ENCODE data around the gene CELA2A. TPM values are rescaled to one million over a fixed set of nuclear protein-coding genes. Genes with fewer than 3 reads are reported as not detected.
"Not testable (repeated sequence)": the region's sequence is repeated elsewhere in the genome, so short reads cannot be mapped to it uniquely, and the experiment has no call there.

CELA2A gene
- total RNA-seq, 1 donor from 2014 or later, result not detected

DNA sequence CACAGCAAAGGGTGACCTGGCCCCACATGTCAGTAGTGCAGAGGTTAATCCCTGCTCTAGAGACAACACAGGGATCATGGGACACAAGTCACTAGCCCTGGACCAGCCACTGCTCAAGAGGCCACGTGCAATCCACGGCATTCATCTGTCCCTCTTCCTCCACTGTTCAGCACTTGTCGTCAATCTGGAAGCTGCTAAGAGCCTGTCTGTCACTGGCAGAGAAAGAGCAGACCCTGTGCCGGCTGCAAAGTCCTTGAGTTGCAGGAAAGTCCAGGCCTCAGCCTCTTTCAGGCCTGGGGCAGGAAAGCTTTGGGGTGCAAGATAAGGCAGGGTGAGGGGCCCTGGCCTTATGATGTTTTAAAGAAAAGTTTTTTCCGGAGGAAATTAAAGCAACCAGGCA lies 36.1 kb downstream of the CELA2A start:
- no peak for DNase-seq (ENCODE audit: low read depth)

DNA sequence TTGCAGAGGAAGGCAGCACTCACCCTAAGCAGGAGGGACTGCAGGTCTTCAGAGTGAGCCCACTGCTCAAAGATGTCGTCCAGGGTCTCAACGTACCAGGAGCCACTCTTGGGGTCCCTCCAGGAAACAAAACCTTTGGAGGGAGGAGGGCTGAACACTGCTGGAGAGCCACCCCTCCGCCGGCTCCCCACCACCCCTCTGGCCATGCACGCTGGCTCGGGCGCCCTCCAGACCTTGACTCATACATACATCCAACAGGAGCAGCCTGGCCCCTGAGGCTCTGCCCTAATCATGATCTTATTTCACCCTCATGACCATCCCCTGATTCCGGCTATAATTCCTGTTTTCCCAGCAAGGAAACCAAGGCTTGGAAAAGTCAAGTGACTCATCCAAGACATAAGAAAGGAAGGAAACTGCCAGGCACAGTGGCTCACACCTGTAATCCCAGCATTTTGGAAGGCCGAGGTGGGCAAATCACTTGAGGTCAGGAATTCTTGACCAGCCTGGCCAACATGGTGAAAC lies 37.4 kb downstream of the CELA2A start:
- DNase-seq (ENCODE audit: low read depth), result no peak

DNA sequence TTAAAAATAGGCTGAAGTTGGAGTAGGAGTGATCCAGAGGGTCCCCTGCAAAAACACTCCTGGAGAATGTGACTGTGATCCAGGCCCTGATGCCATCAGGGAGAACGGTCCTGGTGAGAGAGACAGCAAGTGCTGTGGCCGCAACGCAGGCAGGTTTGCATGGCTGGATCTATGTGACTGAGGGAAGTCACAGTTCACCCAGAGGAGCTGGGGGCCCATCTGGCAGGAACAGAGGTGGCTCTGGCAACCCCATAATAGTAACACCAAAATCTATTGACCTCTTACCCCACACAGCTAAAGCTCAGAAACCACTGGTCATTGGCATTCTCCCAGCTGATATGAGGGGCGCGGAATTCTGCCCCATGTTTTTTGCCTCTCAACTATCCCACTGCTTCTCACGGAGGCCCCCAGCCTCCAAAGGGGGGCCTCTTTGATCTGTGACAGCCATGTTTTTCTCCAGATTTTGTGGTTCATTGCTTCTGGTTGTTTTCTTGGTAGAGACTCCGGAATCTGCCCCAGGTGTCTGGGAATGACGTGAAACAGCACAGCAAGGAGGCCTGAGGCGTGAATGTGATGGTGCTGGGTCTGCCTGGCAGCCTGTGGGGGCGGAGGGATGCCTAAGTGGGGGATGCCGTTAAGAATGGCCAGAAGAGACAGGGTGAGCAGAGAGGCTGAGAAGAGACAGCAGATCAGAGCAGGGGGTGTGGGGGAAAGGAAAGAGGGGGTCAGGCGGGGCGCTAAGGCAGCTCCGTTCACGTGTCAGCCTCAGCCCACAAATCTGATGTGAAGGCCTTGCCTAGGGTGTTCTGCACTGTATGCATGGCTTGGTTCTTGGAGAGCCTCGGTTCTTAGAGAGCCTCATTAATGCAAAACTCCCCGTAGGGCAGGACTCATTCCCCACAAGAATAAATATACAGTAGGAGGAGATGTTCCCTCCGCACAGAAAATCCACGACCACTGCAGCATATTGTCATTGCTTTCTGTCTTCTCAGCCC lies 43.9 kb downstream of the CELA2A start:
- no peak for DNase-seq (ENCODE audit: low read depth)

DNA sequence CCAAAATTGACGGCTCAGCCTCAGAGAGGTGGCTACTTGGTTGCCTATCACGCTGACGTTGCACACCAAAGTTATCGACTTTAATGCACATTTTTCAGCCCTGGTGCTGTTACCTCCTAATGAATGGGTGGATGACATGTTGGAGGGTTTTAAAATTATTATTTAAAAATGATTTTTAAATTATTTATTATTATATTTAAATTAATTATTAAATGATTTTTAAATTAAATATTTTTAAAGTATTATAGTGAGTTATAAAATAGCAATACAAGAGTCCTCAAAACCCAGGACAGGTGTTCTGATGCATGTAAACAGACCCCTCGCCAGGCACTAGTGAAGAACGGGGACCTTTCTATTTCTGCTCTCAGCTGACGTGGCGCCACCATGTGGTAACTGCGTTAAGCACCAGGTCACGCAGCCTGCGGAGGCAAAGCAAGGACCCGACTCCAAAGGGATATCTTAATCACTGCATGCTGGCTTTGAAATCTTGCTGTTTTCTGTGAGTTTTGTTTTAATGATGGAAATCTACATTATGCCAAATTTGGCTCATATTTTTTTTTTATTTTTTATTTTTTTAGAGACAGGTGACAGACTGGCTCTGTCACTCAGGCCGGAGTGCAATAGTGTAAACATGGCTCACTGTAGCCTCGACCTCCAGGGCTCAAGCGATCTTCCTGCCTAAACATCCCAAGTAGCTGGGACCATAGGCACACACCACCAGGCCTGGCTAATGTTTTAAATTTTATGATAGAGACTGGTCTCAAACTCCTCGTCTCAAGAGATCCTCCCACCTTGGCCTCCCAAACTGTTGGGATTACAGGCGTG lies 44.9 kb downstream of the CELA2A start:
- peak; percentile 77 for DNase-seq (ENCODE audit: low read depth)

DNA sequence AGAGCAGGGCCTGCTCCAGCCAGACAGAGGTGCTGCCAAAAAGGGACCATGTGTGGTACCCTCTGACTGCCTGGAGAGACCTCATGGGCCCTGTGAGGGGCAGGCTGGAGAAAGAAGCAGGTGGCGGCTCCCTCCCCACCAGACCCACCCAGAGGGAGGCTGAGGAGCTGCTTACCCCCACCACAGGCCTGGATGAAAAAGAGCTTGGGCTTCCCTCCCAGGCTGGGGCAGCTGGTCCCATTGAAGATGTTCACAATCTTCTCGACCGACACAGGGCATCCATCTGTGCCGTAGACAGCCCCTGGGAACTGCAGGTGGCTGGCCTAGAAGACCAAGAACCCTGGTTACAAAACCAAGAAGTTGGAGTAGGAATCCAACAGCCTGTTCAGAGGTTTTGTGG lies 47.9 kb downstream of the CELA2A start:
- peak; percentile 63 for DNase-seq (ENCODE audit: low read depth)

DNA sequence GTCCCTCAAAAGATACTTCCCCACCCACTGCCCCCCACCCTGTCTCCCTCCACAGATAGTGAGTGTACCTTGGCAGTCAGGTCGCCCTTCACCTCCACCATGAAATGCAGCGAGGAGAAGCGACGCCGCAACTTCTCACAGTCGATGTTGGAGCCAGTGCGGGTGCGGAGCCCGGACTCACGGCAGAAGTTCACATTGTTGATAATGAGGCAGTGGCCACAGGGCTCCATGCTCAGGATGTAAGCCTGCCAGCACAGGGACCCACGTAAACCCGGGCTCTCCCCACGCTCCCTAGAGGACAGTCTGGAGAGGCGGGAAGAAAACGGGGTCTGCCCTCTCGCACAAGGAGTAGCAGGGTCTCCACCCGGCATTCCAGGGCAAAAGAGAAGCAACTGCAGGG lies 50.3 kb downstream of the CELA2A start:
- DNase-seq (ENCODE audit: low read depth), result no peak

DNA sequence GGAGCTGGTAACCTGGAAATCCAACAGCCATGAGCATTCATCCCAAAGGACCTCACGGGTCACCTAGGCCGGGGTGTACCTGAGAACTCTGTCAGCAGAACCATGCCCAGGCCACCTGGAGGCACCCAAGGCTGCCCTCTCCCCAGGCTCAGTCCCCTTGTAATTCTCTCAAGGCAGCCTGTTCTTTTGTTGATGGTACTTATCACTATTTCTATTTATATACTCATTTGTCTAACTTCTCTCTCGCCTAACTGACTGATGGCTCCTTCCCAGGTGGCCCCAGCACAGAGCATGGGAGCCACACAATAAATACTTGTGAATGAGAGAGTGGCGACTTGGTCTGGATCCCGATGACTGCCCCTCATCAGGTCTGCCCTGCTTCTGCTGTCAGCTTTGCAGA lies 50.7 kb downstream of the CELA2A start:
- no peak for DNase-seq (ENCODE audit: low read depth)

DNA sequence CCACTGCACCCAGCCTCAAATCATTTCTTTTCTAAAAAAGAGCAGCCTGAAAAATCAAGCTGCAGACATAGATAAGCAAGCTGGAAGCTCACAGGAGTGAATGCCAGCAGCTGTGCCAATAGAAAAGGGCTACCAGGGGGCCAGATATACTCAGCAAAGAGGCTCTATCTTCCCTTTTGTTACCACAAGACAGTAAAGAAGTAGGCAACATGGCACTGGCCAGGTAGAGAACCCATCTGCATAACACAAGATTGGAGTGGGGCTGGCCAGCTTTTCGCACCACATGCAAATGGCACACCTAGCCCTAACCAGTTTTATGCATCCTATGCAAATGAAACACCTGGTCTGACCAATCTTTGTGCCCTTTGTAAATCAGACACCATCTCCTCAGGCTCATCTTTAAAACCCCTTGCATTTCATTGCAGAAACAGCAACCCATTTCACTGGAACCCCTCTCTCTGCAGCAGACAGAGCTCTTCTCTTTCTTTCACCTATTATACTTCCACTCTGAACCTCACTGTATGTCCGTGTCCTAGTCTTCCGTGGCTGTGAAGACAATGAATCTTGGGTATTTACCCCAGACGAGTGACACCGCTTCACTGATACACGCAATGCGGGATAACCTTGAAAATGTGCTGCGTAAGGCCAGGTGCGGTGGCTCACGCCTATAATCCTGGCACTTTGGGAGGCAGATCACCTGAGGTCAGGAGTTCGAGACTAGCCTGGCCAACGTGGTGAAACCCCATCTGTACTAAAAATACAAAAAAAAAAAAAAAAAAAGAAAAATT lies 52.4 kb downstream of the CELA2A start:
- DNase-seq (ENCODE audit: low read depth), result no peak

DNA sequence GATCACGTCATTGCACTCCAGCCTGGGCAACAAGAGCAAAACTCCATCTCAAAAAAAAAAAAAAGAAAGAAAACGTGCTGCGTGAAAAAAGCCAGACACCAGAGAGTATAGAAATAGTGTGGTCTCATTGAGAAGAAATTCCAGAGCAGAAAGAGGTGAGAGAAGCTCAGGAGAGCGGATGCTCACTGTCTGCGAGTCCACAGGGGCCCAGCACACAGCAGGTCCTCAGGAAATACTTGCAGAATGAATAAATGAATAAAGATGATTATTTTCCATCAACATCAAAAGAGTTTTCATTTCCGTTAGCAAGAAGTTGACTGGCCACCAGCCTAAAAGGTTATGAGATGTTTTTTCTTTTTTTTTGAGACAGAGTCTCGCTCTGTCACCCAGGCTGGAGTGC lies 53.1 kb downstream of the CELA2A start:
- DNase-seq (ENCODE audit: low read depth), result no peak

DNA sequence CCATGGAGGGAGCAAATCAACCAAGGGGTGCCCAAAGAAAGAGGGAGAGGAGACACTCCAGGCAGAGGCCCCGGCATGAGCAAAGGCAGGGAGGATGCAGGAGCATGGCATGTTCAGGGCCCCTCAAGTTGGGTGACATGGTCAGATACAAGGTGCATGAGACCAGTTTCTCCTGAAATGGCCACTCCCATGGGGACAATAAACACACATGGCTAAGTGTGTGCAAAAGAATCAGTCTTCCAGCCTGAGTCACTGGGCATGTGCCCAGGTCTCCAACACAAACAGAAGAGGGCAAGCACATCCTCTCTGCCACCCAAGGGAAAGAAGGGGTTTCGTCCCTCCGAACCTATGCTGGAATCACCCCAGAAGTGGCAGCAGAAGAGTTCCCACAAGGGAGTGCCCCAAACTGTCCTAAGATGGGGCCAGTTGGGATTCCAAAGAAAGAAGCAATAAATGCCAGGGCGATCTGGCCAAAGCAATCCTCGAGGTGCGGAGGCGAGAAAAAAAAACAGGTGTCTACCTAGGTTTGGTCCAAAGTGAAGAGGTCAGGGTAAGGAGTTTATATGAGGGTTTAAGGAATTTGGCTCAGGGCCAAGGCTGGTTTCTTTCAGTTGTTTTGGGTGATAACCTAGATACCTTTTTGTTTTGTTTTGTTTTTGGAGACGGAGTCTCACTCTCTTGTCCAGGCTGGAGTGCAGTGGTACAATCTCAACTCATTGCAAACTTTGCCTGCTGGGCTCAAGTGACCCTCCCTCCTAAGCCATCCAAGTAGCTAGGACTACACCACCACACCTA lies 54.3 kb downstream of the CELA2A start:
- DNase-seq (ENCODE audit: low read depth), result no peak

DNA sequence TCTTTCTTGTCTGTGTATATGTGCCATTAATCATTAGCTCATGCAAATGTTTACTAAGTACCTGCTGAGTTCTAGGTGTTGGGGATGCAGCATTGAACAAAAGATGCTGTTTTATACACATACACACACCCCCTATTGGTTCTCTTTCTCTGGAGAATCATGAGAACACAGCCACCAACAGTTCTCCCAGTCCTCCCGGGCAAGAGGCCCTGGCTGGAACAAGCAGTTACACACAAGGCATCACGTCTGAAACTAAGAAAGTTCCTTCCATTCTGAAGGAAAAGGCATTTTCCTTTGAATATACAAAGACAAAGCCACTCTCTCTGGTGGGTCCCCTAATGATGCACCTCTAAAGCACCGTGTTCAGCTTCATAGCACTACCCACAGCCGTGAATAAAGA lies 56.7 kb downstream of the CELA2A start:
- DNase-seq (ENCODE audit: low read depth), result no peak

DNA sequence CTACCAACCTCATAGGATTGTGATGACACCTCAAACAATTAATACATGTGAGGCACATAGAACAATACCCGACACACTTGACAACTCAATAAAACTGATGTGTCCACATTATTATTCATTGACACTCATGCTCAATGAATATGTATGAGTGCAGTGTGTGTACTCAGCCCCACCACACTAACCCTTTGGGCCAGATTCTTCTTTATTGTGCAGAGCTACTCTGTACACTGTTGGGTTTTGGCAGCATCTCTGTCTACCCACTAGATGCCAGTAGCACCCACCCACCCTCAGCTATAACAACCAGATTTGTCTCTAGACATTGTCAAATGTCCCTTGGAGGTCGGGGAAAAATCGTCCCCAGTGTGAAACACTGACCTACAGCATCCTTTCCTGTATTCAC lies 57.4 kb downstream of the CELA2A start:
- no peak for DNase-seq (ENCODE audit: low read depth)

DNA sequence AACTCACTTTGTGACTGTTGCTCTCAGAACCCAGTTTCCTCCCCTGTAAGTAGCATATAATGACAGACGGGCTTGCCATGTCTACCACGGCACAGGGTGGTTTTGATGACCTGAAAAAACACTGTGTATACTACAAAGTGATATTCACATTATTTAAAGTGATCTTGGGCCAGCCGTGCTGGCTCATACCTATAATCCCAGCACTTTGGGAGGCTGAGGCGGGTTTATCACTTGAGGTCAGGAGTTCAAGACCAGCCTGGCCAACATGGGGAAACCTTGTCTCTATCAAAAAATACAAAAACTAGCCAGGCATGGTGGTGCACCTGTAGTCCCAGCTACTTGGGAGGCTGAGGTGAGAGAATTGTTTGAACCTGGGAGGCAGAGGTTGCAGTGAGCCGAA lies 58.0 kb downstream of the CELA2A start:
- not testable (repeated sequence) for DNase-seq (ENCODE audit: low read depth)

DNA sequence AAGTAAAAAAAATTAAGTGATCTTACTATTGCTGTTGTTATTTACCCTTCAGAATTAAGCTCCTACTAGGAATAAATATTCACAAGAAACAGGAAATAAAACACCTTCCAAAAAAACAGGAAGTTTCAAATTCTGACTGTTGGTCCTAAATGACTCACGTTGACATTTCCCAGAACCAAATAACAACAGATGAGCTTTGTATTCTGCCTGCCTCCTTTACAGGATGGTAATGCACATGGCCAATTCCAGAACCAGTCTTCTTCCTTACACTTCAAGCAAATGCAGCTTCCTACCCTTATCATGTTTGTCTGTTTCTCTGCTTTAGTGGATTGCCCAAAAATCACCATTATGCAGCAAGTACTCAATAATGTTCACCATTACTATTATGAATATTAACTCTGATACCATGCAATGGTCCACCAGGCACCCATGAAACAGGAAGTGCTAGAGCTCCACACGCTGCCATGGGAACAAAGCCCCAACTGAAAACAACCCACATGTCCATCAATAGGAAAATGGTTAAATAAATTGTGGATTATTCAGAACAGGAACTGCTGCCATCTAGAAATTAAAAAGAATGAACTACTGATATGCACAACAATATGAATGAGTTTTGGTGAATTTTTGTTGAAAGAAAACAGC lies 58.6 kb downstream of the CELA2A start:
- DNase-seq (ENCODE audit: low read depth), result no peak

DNA sequence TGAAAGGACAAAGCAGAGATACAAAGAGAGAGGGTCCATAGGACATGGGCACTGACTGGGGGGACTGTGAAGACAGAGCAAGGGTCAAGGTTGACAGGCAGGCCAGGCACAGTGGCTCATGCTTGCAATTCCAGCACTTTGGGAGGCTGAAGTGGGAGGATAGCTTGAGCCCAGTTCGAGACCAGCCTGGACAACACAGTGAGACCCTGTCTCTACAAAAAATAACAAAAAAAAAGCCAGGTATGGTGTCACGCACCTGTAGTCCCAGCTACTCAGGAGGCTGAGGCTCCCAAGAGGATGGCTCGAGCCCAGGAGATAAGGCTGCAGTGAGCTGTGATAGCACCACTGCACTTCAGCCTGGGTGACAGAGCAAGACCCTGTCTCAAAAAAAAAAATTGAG lies 63.1 kb downstream of the CELA2A start:
- no peak for DNase-seq (ENCODE audit: low read depth)

DNA sequence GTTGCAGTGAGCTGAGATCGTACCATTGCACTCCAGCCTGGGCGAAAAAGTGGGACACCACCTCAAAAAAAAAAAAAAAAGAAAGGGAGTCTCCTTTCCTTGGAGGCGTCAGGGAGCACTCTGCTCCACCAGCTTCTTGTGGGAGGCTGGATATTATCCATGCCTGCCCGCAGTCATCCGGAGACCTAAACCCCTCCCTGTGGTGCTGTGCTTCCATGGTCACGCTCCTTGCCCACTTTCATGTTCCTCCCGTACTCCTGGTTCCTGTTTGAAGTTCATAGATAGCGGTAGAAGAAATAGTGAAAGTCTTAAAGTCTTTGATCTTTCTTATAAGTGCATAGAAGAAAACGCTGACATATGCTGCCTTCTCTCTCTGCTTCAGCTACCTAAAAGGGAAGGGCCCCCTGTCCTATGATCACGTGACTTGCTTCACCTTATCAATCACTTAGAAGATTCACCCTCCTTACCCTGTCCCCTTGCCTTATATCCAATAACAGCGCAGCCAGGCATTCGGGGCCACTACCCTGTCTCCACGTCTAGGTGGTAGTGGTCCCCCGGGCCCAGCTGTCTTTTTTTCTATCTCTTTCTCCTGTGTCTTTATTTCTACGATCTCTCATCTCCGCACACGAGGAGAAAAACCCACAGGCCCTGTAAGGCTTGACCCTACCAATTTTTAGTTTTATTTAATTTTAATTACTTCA lies 64.8 kb downstream of the CELA2A start:
- DNase-seq (ENCODE audit: low read depth), result not testable (repeated sequence)

Measured in myocyte (in vitro differentiated cells).